HepG2 (cell line): Measurements from ENCODE around the gene KDM3B. TPM values are rescaled to one million over a fixed set of nuclear protein-coding genes. Genes with fewer than 3 reads are reported as not detected.

Experiments
- CREM ChIP-seq, 2 experiments: sonication (generic) in 1 of 2; formaldehyde crosslinking in 1 of 2; IDR thresholded peaks; 2 replicates each; pipeline versions ENCODE4 v1.4.0 to v1.6.1; 2016 to 2020; ENCODE audit warnings: antibody characterized with exemption in 1 of 2, mild to moderate bottlenecking in 1 of 2, missing genetic modification reagents in 1 of 2
- EP300 ChIP-seq, 3 experiments: sonication (generic) in 1 of 3; formaldehyde crosslinking in 1 of 3; IDR thresholded peaks; 2 replicates each; pipeline versions ENCODE4 v1.5.1 to v1.6.1; 2011 to 2020; ENCODE audit warnings: low read depth in 2 of 3, low read length in 2 of 3, borderline replicate concordance in 1 of 3, improper control_type of control experiment in 1 of 3, mild to moderate bottlenecking in 1 of 3, missing genetic modification reagents in 1 of 3, moderate library complexity in 1 of 3
- ETV6 ChIP-seq: sonication (generic); formaldehyde crosslinking; conservative IDR thresholded peaks from 2 replicates; pipeline ENCODE4 v1.4.0; 2020; ENCODE audit warnings: missing genetic modification reagents
- GPBP1L1 ChIP-seq: sonication (generic); formaldehyde crosslinking; IDR thresholded peaks from 2 replicates; pipeline ENCODE4 v1.5.0; 2020; ENCODE audit warnings: mild to moderate bottlenecking, missing genetic modification reagents
- MEIS1 ChIP-seq: sonication (generic); formaldehyde crosslinking; IDR thresholded peaks from 2 replicates; pipeline ENCODE4 v1.9.0; 2021; ENCODE audit warnings: mild to moderate bottlenecking, missing genetic modification reagents, moderate library complexity, borderline replicate concordance
- NFE2L1 ChIP-seq: sonication (generic); formaldehyde crosslinking; IDR thresholded peaks from 2 replicates; pipeline ENCODE4 v1.4.0; 2020; ENCODE audit warnings: missing genetic modification reagents, mild to moderate bottlenecking, borderline replicate concordance
- NFRKB ChIP-seq: fragments of 450-650 bp; IDR thresholded peaks from 2 replicates; pipeline ENCODE4 v1.6.1; 2017
- PAF1 ChIP-seq: IDR thresholded peaks from 2 replicates; pipeline ENCODE4 v1.6.1; 2016; ENCODE audit warnings: missing genetic modification reagents, missing compliant biosample characterization
- PBX3 ChIP-seq: sonication (generic); formaldehyde crosslinking; IDR thresholded peaks from 2 replicates; pipeline ENCODE4 v1.8.1; 2023; ENCODE audit warnings: missing genetic modification reagents, inconsistent platforms, borderline replicate concordance
- RBM39 ChIP-seq: fragments of 200-400 bp; formaldehyde crosslinking; IDR thresholded peaks from one replicate; pipeline ENCODE4 v1.6.1; 2018; ENCODE audit warnings: antibody characterized with exemption, mild to moderate bottlenecking, low read depth, low read length; ENCODE audit not compliant: poor library complexity, severe bottlenecking
- SIN3B ChIP-seq: fragments of 150-350 bp; IDR thresholded peaks from 2 replicates; pipeline ENCODE4 v1.6.1; 2014; ENCODE audit warnings: low read length
- STAT6 ChIP-seq: sonication (generic); formaldehyde crosslinking; IDR thresholded peaks from 2 replicates; pipeline ENCODE4 v1.4.0; 2020; ENCODE audit warnings: missing genetic modification reagents, mild to moderate bottlenecking, borderline replicate concordance
- ZFP1 ChIP-seq: IDR thresholded peaks from 2 replicates; pipeline ENCODE4 v1.6.1; 2016
- ZNF234 ChIP-seq: sonication (generic); formaldehyde crosslinking; conservative IDR thresholded peaks from 2 replicates; pipeline ENCODE4 v1.5.1; 2020; ENCODE audit warnings: mild to moderate bottlenecking, missing genetic modification reagents
- ZNF350 ChIP-seq: sonication (generic); formaldehyde crosslinking; IDR thresholded peaks from 2 replicates; pipeline ENCODE4 v1.4.0; 2020; ENCODE audit warnings: mild to moderate bottlenecking, low read depth, missing genetic modification reagents, borderline replicate concordance
- ZNF446 ChIP-seq: sonication (generic); formaldehyde crosslinking; IDR thresholded peaks from 2 replicates; pipeline ENCODE4 v1.5.0; 2020; ENCODE audit warnings: mild to moderate bottlenecking, missing genetic modification reagents
- ZNF451 ChIP-seq: sonication (generic); formaldehyde crosslinking; IDR thresholded peaks from 2 replicates; pipeline ENCODE4 v1.5.0; 2020; ENCODE audit warnings: mild to moderate bottlenecking, missing genetic modification reagents
- ZNF563 ChIP-seq: sonication (generic); formaldehyde crosslinking; IDR thresholded peaks from 2 replicates; pipeline ENCODE4 v1.8.0; 2022; ENCODE audit warnings: mild to moderate bottlenecking, moderate library complexity, missing genetic modification reagents
- ZNF607 ChIP-seq: sonication (generic); formaldehyde crosslinking; IDR thresholded peaks from 2 replicates; pipeline ENCODE4 v1.5.1; 2020; ENCODE audit warnings: missing genetic modification reagents, mild to moderate bottlenecking, borderline replicate concordance
- ZNF775 ChIP-seq: sonication (generic); formaldehyde crosslinking; IDR thresholded peaks from 2 replicates; pipeline ENCODE4 v1.4.0; 2020; ENCODE audit warnings: missing genetic modification reagents, mild to moderate bottlenecking, moderate library complexity, borderline replicate concordance
- polyA plus RNA-seq, 8 experiments: library from polyadenylated mRNA; depleted of rRNA in 3 of 8; stranded (reverse) in 7 of 8; unstranded in 1 of 8; fragments of >200 nt; fragmentation: Illumina TruSeq in 4 of 8; extraction: Trizol in 4 of 8; gene quantifications; 2 replicates each; pipeline versions ENCODE4 v1.2.1 to v1.2.3, GENCODE V29; 2011 to 2016; ENCODE audit warnings: low read depth in 4 of 8, missing spikeins in 1 of 8, mixed read lengths in 1 of 8; ENCODE audit not compliant: insufficient read depth in 1 of 8
- total RNA-seq, 5 experiments: library from RNA; depleted of rRNA; stranded (reverse); fragments of >200 nt; fragmentation: Illumina TruSeq; extraction: Trizol; gene quantifications; 2 replicates each; pipeline ENCODE4 v1.2.3, GENCODE V29; 2016; ENCODE audit warnings: low read depth in 1 of 5
- TF ChIP-seq, protein P1 (sequence below): sonication (generic); formaldehyde crosslinking; IDR thresholded peaks from 2 replicates; pipeline ENCODE4 v1.5.0; 2020; ENCODE audit warnings: missing genetic modification reagents

KDM3B gene
- total and polyA plus RNA-seq, 2 of the 13 experiments (the other 11 are each of a cell fraction or from before 2014, with no cell fraction given) = 19.7 to 34.3 TPM

DNA sequence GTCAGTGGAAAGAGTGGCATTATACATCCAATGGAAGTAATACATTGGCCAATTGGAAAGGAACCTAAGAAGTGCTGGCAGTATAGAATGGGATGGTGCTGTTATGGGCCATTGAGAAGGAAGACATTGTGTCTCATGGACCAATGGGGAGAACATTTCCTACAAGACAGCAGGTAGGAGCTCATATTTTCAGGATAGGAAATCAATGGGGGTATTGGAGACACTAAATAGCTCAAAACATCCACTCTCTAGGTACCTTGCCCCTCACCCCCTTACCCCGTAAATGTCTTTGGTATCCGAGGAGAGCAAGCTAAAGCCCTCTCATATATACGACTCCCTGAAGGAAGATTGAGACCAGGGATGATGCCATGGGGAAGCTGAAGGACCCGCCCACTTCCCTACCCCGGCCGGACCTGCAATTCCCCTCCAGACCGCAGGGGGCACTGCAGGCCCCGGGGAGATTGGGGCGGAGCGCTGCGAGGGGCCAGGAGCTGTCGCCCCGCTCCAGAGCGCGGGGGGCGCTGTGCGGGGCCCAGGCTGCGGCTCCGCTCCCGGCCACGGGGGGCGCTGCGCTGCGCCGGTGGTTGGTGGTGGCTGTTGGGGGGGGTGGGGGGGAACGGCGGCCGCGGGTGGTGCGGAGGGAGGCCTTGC lies at the start of gene KDM3B (continued):
- TF ChIP-seq NFE2L1 (CRISPR knock-in tag) (no peak), ETV6 (CRISPR knock-in tag) (peak; percentile 82; the same call in 1 of the 2 replicates), ZNF775 (CRISPR knock-in tag) (no peak), ZNF446 (no peak), ZNF607 (CRISPR knock-in tag) (peak; percentile 27; the same call in 1 of the 2 replicates), ZNF563 (0 out of 2 replicates have a peak, but pooled peaks have one; percentile 1), RBM39 (peak; percentile 52), MEIS1 (no peak), CREM (IDR thresholded peaks at IDR 0.05) (no peak), CREM (CRISPR knock-in tag; IDR thresholded peaks at IDR 0.05) (no peak), EP300 (IDR thresholded peaks at IDR 0.05; ENCODE audit: low read depth in 2 of 2, low read length in 2 of 2) (peak; percentile 35 to 37; a peak in 1 of 4 replicates), EP300 (CRISPR knock-in tag; IDR thresholded peaks at IDR 0.05; ENCODE audit: borderline replicate concordance) (no peak), STAT6 (no peak), ZFP1 (CRISPR knock-in tag) (no peak), NFRKB (no peak), ZNF451 (CRISPR knock-in tag) (no peak; the same call in 1 of the 2 replicates), ZNF350 (no peak; the same call in 1 of the 2 replicates), ZNF234 (no peak), SIN3B (no peak), PBX3 (CRISPR knock-in tag) (no peak), PAF1 (CRISPR knock-in tag) (no peak), GPBP1L1 (CRISPR knock-in tag) (no peak)
- TF ChIP-seq, protein P1, sequence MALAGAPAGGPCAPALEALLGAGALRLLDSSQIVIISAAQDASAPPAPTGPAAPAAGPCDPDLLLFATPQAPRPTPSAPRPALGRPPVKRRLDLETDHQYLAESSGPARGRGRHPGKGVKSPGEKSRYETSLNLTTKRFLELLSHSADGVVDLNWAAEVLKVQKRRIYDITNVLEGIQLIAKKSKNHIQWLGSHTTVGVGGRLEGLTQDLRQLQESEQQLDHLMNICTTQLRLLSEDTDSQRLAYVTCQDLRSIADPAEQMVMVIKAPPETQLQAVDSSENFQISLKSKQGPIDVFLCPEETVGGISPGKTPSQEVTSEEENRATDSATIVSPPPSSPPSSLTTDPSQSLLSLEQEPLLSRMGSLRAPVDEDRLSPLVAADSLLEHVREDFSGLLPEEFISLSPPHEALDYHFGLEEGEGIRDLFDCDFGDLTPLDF = no peak
